Mucosa of descending colon (tissue), 3 donors: ENCODE measurements around the gene ZCCHC7. TPM values are rescaled to one million over a fixed set of nuclear protein-coding genes. Genes with fewer than 3 reads are reported as not detected.
"Not testable (repeated sequence)": the region's sequence is repeated elsewhere in the genome, so short reads cannot be mapped to it uniquely, and the experiment has no call there.

Experiments used
- ATAC-seq: fragments of 200-7000 bp; cut with Tn5 transposase; one replicate; pipeline ENCODE4 v1.9.1; 2020; ENCODE audit warnings: mild to moderate bottlenecking, moderate library complexity
- DNase-seq, 3 donors: peaks; one replicate each; pipeline ENCODE4 v3.0.0-alpha.2; 2020
- H3K36me3 ChIP-seq: fragments of 200-600 bp; one replicate; pipeline ENCODE4 v1.8.0; 2021; ENCODE audit warnings: low read depth, mild to moderate bottlenecking
- H3K4me1 ChIP-seq: fragments of 200-600 bp; one replicate; pipeline ENCODE4 v1.8.0; 2021; ENCODE audit warnings: low read depth, mild to moderate bottlenecking
- H3K4me3 ChIP-seq: fragments of 200-600 bp; one replicate; pipeline ENCODE4 v1.8.0; 2021; ENCODE audit warnings: mild to moderate bottlenecking
- H3K9me3 ChIP-seq: fragments of 200-600 bp; one replicate; pipeline ENCODE4 v1.8.0; 2021; ENCODE audit warnings: mild to moderate bottlenecking
- CTCF ChIP-seq: fragments of 200-600 bp; IDR thresholded peaks from one replicate; pipeline ENCODE4 v1.8.0; 2022; ENCODE audit warnings: antibody characterized with exemption, mild to moderate bottlenecking
- intact Hi-C, 2 donors: fragments of 100-400 bp; cut with DNase I in 1 of 2; cut with micrococcal nuclease in 1 of 2; formaldehyde crosslinking; loops; one replicate each; pipeline versions ENCODE4 v1.11.0 to v1.11.1; 2022; cut with DNase I, micrococcal nuclease
- total RNA-seq, 3 donors: library from RNA; stranded (reverse); fragmentation: NEBNext Ultra II Directional in 2 of 3; extraction: Animal tissue kit (Norgen Biotek cat#: 25700) in 2 of 3; gene quantifications; one replicate each; pipeline versions ENCODE4 v1.2.1 to v1.2.4, GENCODE V29; 2021 to 2023
- donor health status: DM: no; HTN: no; CAD: no; lungs with moderate emphysema.
- donor health status: DM: no; HTN: no; CAD: no.
- donor health status: DM: no; HTN: yes; CAD: no.

The ZCCHC7 gene
- total RNA-seq, 3 donors from 2014 or later = 18.3 to 25.7 (median 19.7) TPM

- no peak overlapping the region for H3K4me3 ChIP-seq
- no peak for TF ChIP-seq CTCF
- H3K9me3 ChIP-seq = no peaks in the 10 kb centered on the region
- no peaks in the 10 kb centered on the region for H3K4me1 ChIP-seq
- intact Hi-C loops = no loop called here
- no peak for DNase-seq
- no peaks in the 10 kb centered on the region for H3K36me3 ChIP-seq
- ATAC-seq = no peak
Measured at GRCh38 chr9:37156781-37157356, 36.5 kb downstream of the ZCCHC7 start.

- no peak for DNase-seq
- no peaks in the 10 kb centered on the region for H3K9me3 ChIP-seq
- no peak overlapping the region for H3K4me3 ChIP-seq
- no peaks in the 10 kb centered on the region for H3K4me1 ChIP-seq
- intact Hi-C loops = no loop called here
- no peak for ATAC-seq
- no peaks in the 10 kb centered on the region for H3K36me3 ChIP-seq
- TF ChIP-seq CTCF = no peak
Measured at GRCh38 chr9:37157726-37158377, 37.5 kb downstream of the ZCCHC7 start.

- Histone ChIP-seq H3K36me3 (no peaks in the 10 kb centered on the region), H3K4me3 (no peak overlapping the region), H3K9me3 (no peaks in the 10 kb centered on the region), H3K4me1 (no peaks in the 10 kb centered on the region)
- ATAC-seq (no peak), DNase-seq (no peak)
- intact Hi-C loops = no loop called here
- TF ChIP-seq CTCF = no peak
Measured at GRCh38 chr9:37163299-37163698, 42.9 kb downstream of the ZCCHC7 start.

GRCh38 chr9:37164335-37164734 is 44.0 kb downstream of the ZCCHC7 start:
- intact Hi-C loops, H3K9me3 ChIP-seq, ATAC-seq, H3K36me3 ChIP-seq, H3K4me1 ChIP-seq, DNase-seq, H3K4me3 ChIP-seq: not testable (repeated sequence)

GRCh38 chr9:37165644-37166043 is 45.3 kb downstream of the ZCCHC7 start:
- Histone ChIP-seq H3K36me3 (no peaks in the 10 kb centered on the region), H3K9me3 (no peaks in the 10 kb centered on the region), H3K4me1 (no peaks in the 10 kb centered on the region), H3K4me3 (no peak overlapping the region)
- intact Hi-C loops = no loop called here
- TF ChIP-seq CTCF = no peak
- DNase-seq (no peak), ATAC-seq (no peak)

GRCh38 chr9:37167456-37168047 is 47.2 kb downstream of the ZCCHC7 start:
- no peaks in the 10 kb centered on the region for H3K36me3 ChIP-seq
- no peak for ATAC-seq
- H3K4me1 ChIP-seq = no peaks in the 10 kb centered on the region
- no peak for TF ChIP-seq CTCF
- intact Hi-C loops = no loop called here
- H3K9me3 ChIP-seq = no peaks in the 10 kb centered on the region
- H3K4me3 ChIP-seq = no peak overlapping the region
- no peak for DNase-seq
